OCI-LY7 (cell line): ENCODE results near the gene RALBP1. TPM values are rescaled to one million over a fixed set of nuclear protein-coding genes. Genes with fewer than 3 reads are reported as not detected.

Source experiments
- BruUV-seq: library from RNA; stranded (reverse); fragments of 400-500 nt; replicated peaks from 2 replicates; lab custom pipeline; 2021; lab: Mats Ljungman, UMichigan
- CTCF ChIA-PET: fragments of 300-600 bp; sonication (Branson Sonifier 250); formaldehyde crosslinking; loops from one replicate; lab custom pipeline; 2022; ENCODE audit warnings: antibody characterized with exemption; ENCODE audit not compliant: unreplicated experiment; lab: Charles Lee
- POLR2A ChIA-PET: fragments of 300-600 bp; sonication (Branson Sonifier 250); formaldehyde crosslinking; loops from one replicate; lab custom pipeline; 2022; ENCODE audit warnings: antibody characterized with exemption; lab: Charles Lee
- DNase-seq: peaks from one replicate; pipeline ENCODE4 v3.0.0-alpha.2; 2015; ENCODE audit warnings: low spot score
- H2AFZ ChIP-seq: fragments of 200-600 bp; sonication (generic), shearing (Covaris generic); 2 replicates; pipeline ENCODE4 v1.6.1; 2014; ENCODE audit warnings: mild to moderate bottlenecking, antibody characterized with exemption, low read length, moderate library complexity
- H3K27ac ChIP-seq: fragments of 200-600 bp; sonication (generic); 2 replicates; pipeline ENCODE4 v1.5.1; 2014; ENCODE audit warnings: mixed run types, low read depth, mild to moderate bottlenecking, moderate library complexity, low read length, inconsistent platforms; ENCODE audit not compliant: poor library complexity, severe bottlenecking
- H3K36me3 ChIP-seq: fragments of 200-600 bp; sonication (generic); 2 replicates; pipeline ENCODE4 v1.6.1; 2014; ENCODE audit warnings: mild to moderate bottlenecking, antibody characterized with exemption, low read length, moderate library complexity, mixed read lengths; ENCODE audit not compliant: insufficient read depth
- H3K4me1 ChIP-seq: fragments of 200-600 bp; sonication (generic); 2 replicates; pipeline ENCODE4 v1.5.1; 2014; ENCODE audit warnings: mild to moderate bottlenecking, low read length; ENCODE audit not compliant: insufficient read depth, poor library complexity, severe bottlenecking
- H3K4me2 ChIP-seq: fragments of 200-600 bp; sonication (generic); 2 replicates; pipeline ENCODE4 v1.6.1; 2014; ENCODE audit warnings: mild to moderate bottlenecking, low read length
- H3K4me3 ChIP-seq: fragments of 200-600 bp; sonication (generic); 2 replicates; pipeline ENCODE4 v1.5.1; 2014; ENCODE audit warnings: mild to moderate bottlenecking, low read depth, low read length; ENCODE audit not compliant: poor library complexity, severe bottlenecking
- H3K79me2 ChIP-seq: fragments of 200-600 bp; sonication (generic); 2 replicates; pipeline ENCODE4 v1.6.1; 2016; ENCODE audit warnings: low read depth, mild to moderate bottlenecking, low read length, moderate library complexity, mixed read lengths; ENCODE audit not compliant: insufficient read depth
- H3K9me2 ChIP-seq: fragments of 200-600 bp; sonication (generic); 2 replicates; pipeline ENCODE4 v1.6.1; 2016; ENCODE audit warnings: mild to moderate bottlenecking, low read length, mixed read lengths; ENCODE audit not compliant: insufficient read depth
- H3K9me3 ChIP-seq: fragments of 200-600 bp; sonication (generic); 2 replicates; pipeline ENCODE4 v1.6.1; 2014; ENCODE audit warnings: mild to moderate bottlenecking, mixed run types, low read length, mixed read lengths
- H4K20me1 ChIP-seq: fragments of 200-600 bp; sonication (generic); 2 replicates; pipeline ENCODE4 v1.6.1; 2014; ENCODE audit warnings: mild to moderate bottlenecking, antibody characterized with exemption, low read length, moderate library complexity, mixed read lengths; ENCODE audit not compliant: insufficient read depth
- CTCF ChIP-seq: fragments of 200-600 bp; sonication (generic); conservative IDR thresholded peaks from 2 replicates; pipeline ENCODE4 v1.5.1; 2014; ENCODE audit warnings: mild to moderate bottlenecking, antibody characterized with exemption, low read length, moderate library complexity, mixed read lengths
- EZH2phosphoT487 ChIP-seq: fragments of 200-600 bp; sonication (generic); IDR thresholded peaks from 2 replicates; pipeline ENCODE4 v1.6.1; 2018; ENCODE audit warnings: low read depth, borderline replicate concordance, mild to moderate bottlenecking, mixed run types, antibody characterized with exemption, low read length, moderate library complexity, mixed read lengths
- intact Hi-C: fragments of 100-400 bp; cut with micrococcal nuclease; formaldehyde crosslinking; loops from one replicate; pipeline ENCODE4 v1.10.0; 2022; ENCODE audit not compliant: unreplicated experiment
- total RNA-seq, 2 experiments: library from RNA; depleted of rRNA in 1 of 2; stranded (reverse); fragments of >200 nt in 1 of 2; shearing (Covaris generic) in 1 of 2; gene quantifications; 2 replicates each; pipeline ENCODE4 v1.2.3, GENCODE V29; 2014 to 2022

The RALBP1 gene
- total RNA-seq, 2 experiments from 2014 or later: 78.5 to 96.0 TPM

- Histone ChIP-seq H3K4me1 (no peaks in the 10 kb centered on the region), H3K79me2 (no peaks in the 10 kb centered on the region), H3K36me3 (peaks cover 92% of the 10 kb centered on the region), H3K4me3 (no peak overlapping the region), H3K4me2 (no peak overlapping the region), H3K27ac (no peak overlapping the region), H2AFZ (no peak overlapping the region), H4K20me1 (no peaks in the 10 kb centered on the region), H3K9me3 (no peaks in the 10 kb centered on the region; the same call in 1 of the 2 replicates), H3K9me2 (no peaks in the 10 kb centered on the region)
- CTCF ChIA-PET: no interaction called here
- intact Hi-C loops: no loop called here
- POLR2A ChIA-PET: interaction anchor here (1.2 kb wide), 1 partner anchor 12 kb away, joined by 5 read pairs; no protein-coding TSS in a partner anchor
- BruUV-seq: no TSS peak
- no peak for TF ChIP-seq EZH2phosphoT487
- no peak for TF ChIP-seq CTCF
- no peak for DNase-seq
Measured at GRCh38 chr18:9552616-9553015, 77.3 kb downstream of the RALBP1 start.

- H4K20me1 ChIP-seq: no peaks in the 10 kb centered on the region
- no peak for TF ChIP-seq EZH2phosphoT487
- TF ChIP-seq CTCF: no peak
- H3K36me3 ChIP-seq: peaks cover 77% of the 10 kb centered on the region
- POLR2A ChIA-PET: interaction anchor here (0.6 kb wide), 1 partner anchor 48 kb away, joined by 3 read pairs; no protein-coding TSS in a partner anchor
- CTCF ChIA-PET: no interaction called here
- no peak overlapping the region for H2AFZ ChIP-seq
- H3K4me1 ChIP-seq: no peaks in the 10 kb centered on the region
- no peaks in the 10 kb centered on the region; the same call in 1 of the 2 replicates for H3K9me3 ChIP-seq
- BruUV-seq: no TSS peak
- no peaks in the 10 kb centered on the region for H3K79me2 ChIP-seq
- H3K27ac ChIP-seq: no peak overlapping the region
- intact Hi-C loops: no loop called here
- no peak overlapping the region for H3K4me3 ChIP-seq
- DNase-seq: no peak
- no peak overlapping the region for H3K4me2 ChIP-seq
- H3K9me2 ChIP-seq: no peaks in the 10 kb centered on the region
Measured at GRCh38 chr18:9557250-9557943, 82.1 kb downstream of the RALBP1 start.
